Measurements from ENCODE around the gene POMZP3.
"Not testable (repeated sequence)": the region's sequence is repeated elsewhere in the genome, so short reads cannot be mapped to it uniquely, and the experiment has no call there.

Gene POMZP3

DNA sequence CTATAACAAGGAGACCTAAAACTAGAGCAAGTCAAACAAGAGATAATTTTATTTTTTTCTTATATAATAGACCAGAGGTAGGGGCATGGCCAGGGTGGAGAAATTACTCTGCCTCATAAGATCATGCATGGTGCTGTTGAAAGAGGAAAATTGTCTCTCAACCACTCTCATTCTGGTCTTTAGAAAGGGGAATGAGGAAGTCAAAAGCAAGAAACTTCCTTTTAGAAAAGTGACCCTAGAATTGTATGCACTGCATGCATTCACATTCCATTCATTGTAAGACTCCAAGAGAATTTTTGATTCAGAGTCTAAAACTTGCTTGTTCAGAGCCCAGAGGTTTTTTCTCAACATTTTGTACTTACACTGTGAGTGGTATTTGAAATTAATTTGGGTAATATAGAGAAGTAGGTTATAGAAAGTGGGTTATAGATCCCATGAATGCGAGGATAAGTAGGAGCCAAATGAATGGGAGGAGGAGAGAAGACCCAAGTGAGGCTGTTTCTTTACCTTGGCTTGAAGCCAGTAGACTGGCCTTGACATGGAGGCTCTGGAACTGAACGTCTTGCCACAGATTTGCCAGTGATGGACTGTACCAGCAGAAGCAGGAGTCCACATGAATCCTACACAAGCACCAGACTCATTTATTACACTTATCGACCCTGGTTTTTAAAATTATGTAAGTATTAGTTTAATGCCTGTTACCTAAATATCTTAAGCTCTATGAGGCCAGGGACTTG, 51.0 kb downstream of the POMZP3 start:
- H3K79me2 ChIP-seq (ENCODE audit: low read length); H3K9me3 ChIP-seq (ENCODE audit: insufficient read depth, low read length); H3K4me1 ChIP-seq (ENCODE audit: low read length); H3K36me3 ChIP-seq (replicated peaks; ENCODE audit: low read depth, low read length); H3K4me3 ChIP-seq (ENCODE audit: low read length); H3K9ac ChIP-seq (ENCODE audit: low read length); H2AFZ ChIP-seq (ENCODE audit: low read depth, low read length); H4K20me1 ChIP-seq (ENCODE audit: insufficient read depth, low read length); H3K27ac ChIP-seq (ENCODE audit: low read length); H3K27me3 ChIP-seq (ENCODE audit: low read depth, low read length); H3K4me2 ChIP-seq (ENCODE audit: low read length): not testable (repeated sequence)

DNA sequence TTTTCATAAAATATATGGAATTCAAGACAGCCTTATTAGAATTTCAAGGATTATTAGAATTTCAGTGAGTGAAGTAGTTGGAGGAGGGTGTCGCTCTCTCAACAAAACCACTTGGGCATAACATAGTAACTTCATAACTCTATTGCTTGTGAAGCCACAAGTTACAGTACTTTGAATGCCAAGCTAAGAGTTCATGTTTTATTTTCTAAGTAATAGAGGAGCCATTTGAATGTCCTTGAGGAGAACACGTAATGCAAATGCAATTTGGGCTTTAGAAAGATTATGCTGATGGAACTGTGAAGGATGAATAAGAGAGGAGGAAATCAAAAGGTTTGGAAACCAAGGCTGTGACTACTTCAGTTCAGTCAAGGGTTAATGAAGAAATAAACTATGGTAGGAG, 51.6 kb downstream of the POMZP3 start:
- H3K4me2 ChIP-seq (ENCODE audit: low read length); H4K20me1 ChIP-seq (ENCODE audit: insufficient read depth, low read length); H3K27me3 ChIP-seq (ENCODE audit: low read depth, low read length); H3K9me3 ChIP-seq (ENCODE audit: insufficient read depth, low read length); H3K27ac ChIP-seq (ENCODE audit: low read length); H3K4me3 ChIP-seq (ENCODE audit: low read length); H3K4me1 ChIP-seq (ENCODE audit: low read length); H2AFZ ChIP-seq (ENCODE audit: low read depth, low read length); H3K9ac ChIP-seq (ENCODE audit: low read length); H3K36me3 ChIP-seq (replicated peaks; ENCODE audit: low read depth, low read length); H3K79me2 ChIP-seq (ENCODE audit: low read length): not testable (repeated sequence)

DNA sequence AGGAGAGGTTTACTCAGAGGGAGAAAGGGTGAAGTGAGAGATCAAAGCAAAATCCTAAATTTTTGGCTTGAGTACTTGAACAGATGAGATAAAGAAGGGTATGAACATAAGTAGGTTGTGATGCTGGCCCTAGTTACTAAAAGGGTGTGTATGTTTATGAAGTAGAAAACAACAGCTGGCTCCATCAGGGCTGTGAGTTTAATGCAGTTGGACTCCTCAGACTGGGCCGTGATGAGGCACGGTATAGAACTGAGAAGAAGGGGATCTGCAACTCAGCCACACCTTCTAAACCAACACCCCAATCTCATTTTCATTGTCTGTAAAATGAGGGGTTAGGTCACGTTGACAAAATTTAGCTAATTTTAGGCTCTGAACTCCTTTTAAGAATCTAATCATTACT, 54.8 kb downstream of the POMZP3 start:
- not testable (repeated sequence) for H3K9ac ChIP-seq (ENCODE audit: low read length); H3K79me2 ChIP-seq (ENCODE audit: low read length); H4K20me1 ChIP-seq (ENCODE audit: insufficient read depth, low read length); H3K9me3 ChIP-seq (ENCODE audit: insufficient read depth, low read length); H3K4me3 ChIP-seq (ENCODE audit: low read length); H3K27me3 ChIP-seq (ENCODE audit: low read depth, low read length); H3K4me1 ChIP-seq (ENCODE audit: low read length); H3K27ac ChIP-seq (ENCODE audit: low read length); H2AFZ ChIP-seq (ENCODE audit: low read depth, low read length); H3K36me3 ChIP-seq (replicated peaks; ENCODE audit: low read depth, low read length); H3K4me2 ChIP-seq (ENCODE audit: low read length)

DNA sequence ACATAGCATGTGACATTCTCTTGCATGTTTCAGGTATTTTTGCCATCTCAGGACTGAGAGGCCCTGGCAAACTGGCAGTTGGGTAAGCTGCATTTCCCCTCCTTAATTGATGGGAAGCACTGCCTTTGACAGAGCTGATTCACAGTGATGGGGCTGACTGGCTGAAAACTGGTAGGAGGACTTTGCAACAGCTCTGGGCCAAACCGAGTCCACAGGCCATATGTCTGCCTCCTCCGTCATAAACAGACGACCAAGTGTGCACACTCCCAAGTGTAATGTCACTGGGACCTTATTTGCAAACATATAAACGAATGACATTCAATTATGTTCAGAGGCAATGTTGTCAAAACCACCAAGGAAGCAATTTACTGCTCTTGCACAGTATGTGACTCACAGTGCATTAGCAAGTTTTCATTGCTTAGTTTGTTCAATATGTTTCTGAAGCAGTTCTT, 56.7 kb downstream of the POMZP3 start:
- H3K9ac ChIP-seq (ENCODE audit: low read length); H3K36me3 ChIP-seq (replicated peaks; ENCODE audit: low read depth, low read length): not testable (repeated sequence)

DNA sequence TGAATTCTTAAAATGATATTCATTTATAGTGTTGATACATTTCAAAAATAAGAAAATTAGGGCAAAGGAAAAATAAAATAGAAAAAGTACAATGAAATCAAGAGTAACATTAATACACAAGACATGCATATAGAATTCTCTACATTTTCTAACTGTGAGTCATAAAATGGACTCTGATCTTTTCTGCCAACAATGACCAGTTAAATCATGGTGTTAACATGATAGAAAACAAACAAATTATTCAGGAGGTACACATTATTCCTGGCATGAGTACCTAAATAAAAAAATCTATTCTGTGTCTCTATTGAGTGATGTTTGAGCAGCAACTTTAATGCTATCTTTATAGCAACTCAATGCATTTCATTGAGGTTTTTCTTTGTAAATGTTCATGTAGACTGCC, 58.3 kb downstream of the POMZP3 start:
- H3K27ac ChIP-seq (ENCODE audit: low read length); H3K36me3 ChIP-seq (replicated peaks; ENCODE audit: low read depth, low read length); H2AFZ ChIP-seq (ENCODE audit: low read depth, low read length); H3K4me1 ChIP-seq (ENCODE audit: low read length); H3K9ac ChIP-seq (ENCODE audit: low read length); H3K27me3 ChIP-seq (ENCODE audit: low read depth, low read length); H3K9me3 ChIP-seq (ENCODE audit: insufficient read depth, low read length); H3K4me3 ChIP-seq (ENCODE audit: low read length); H3K4me2 ChIP-seq (ENCODE audit: low read length); H4K20me1 ChIP-seq (ENCODE audit: insufficient read depth, low read length): not testable (repeated sequence)
- peaks cover 15% of the 10 kb centered on the region for H3K79me2 ChIP-seq (ENCODE audit: low read length)

More for the DNA sequence above, 56.7 kb downstream of the POMZP3 start:
- H3K4me1 ChIP-seq (ENCODE audit: low read length); H4K20me1 ChIP-seq (ENCODE audit: insufficient read depth, low read length); H3K27me3 ChIP-seq (ENCODE audit: low read depth, low read length); H2AFZ ChIP-seq (ENCODE audit: low read depth, low read length); H3K4me2 ChIP-seq (ENCODE audit: low read length); H3K9me3 ChIP-seq (ENCODE audit: insufficient read depth, low read length); H3K27ac ChIP-seq (ENCODE audit: low read length); H3K4me3 ChIP-seq (ENCODE audit: low read length): not testable (repeated sequence)
- H3K79me2 ChIP-seq (ENCODE audit: low read length), result peaks cover 12% of the 10 kb centered on the region

DNA sequence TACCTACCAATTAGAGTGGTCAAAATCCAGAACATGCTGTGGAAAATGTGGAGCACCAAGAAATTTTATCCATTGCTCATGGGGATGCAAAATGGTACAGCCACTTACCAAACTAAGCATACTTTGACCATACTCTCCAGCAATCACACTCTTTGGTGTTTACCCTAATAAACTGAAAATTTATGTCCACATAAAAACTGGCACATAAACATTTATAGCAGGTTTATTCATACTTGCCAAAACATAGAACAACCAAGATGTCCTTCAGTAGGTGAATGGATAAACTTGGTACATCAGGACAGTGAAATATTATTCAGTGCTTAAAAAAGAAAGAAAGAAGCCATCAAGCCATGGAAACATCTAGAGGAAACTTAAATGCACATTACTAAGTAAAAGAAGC, 59.3 kb downstream of the POMZP3 start:
- not testable (repeated sequence) for H3K27ac ChIP-seq (ENCODE audit: low read length); H3K9me3 ChIP-seq (ENCODE audit: insufficient read depth, low read length); H3K4me2 ChIP-seq (ENCODE audit: low read length)

DNA sequence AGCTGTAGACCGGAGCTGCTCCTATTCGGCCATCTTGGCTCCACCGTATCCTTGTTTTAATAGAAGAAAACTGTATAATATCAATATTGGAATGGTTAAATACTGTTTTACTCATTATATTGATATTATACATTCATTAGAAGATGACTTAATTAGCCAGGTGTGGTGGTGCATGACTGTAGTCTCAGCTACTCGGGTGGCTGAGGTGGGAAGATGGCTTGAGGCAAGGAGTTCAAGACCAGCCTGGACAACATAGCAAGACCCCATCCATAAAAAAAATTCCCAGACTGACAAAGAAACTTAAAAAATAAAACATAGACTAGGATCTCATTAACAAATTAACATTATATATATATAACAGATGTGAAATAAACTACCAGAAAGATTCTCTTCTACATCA, 59.8 kb downstream of the POMZP3 start:
- H3K9ac ChIP-seq (ENCODE audit: low read length); H2AFZ ChIP-seq (ENCODE audit: low read depth, low read length); H3K4me1 ChIP-seq (ENCODE audit: low read length); H3K9me3 ChIP-seq (ENCODE audit: insufficient read depth, low read length); H3K36me3 ChIP-seq (replicated peaks; ENCODE audit: low read depth, low read length); H3K27me3 ChIP-seq (ENCODE audit: low read depth, low read length); H3K4me2 ChIP-seq (ENCODE audit: low read length); H3K4me3 ChIP-seq (ENCODE audit: low read length); H4K20me1 ChIP-seq (ENCODE audit: insufficient read depth, low read length); H3K27ac ChIP-seq (ENCODE audit: low read length): not testable (repeated sequence)
- H3K79me2 ChIP-seq (ENCODE audit: low read length), result peaks cover 20% of the 10 kb centered on the region

More for the DNA sequence above, 59.3 kb downstream of the POMZP3 start:
- H2AFZ ChIP-seq (ENCODE audit: low read depth, low read length); H4K20me1 ChIP-seq (ENCODE audit: insufficient read depth, low read length); H3K9ac ChIP-seq (ENCODE audit: low read length); H3K4me1 ChIP-seq (ENCODE audit: low read length); H3K36me3 ChIP-seq (replicated peaks; ENCODE audit: low read depth, low read length); H3K27me3 ChIP-seq (ENCODE audit: low read depth, low read length); H3K4me3 ChIP-seq (ENCODE audit: low read length): not testable (repeated sequence)
- H3K79me2 ChIP-seq (ENCODE audit: low read length), result peaks cover 20% of the 10 kb centered on the region

DNA sequence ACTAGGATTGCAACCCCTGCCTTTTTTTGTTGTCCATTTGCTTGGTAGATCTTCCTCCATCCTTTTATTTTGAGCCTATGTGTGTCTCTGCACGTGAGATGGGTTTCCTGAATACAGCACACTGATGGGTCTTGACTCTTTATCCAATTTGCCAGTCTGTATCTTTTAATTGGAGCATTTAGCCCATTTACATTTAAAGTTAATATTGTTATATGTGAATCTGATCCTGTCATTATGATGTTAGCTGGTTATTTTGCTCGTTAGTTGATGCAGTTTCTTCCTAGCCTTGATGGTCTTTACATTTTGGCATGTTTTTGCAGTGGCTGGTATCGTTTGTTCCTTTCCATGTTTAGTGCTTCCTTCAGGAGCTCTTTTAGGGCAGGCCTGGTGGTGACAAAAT, 62.1 kb downstream of the POMZP3 start:
- H3K79me2 ChIP-seq (ENCODE audit: low read length), result peaks cover 22% of the 10 kb centered on the region
- H3K4me3 ChIP-seq (ENCODE audit: low read length), result not testable (repeated sequence)

DNA sequence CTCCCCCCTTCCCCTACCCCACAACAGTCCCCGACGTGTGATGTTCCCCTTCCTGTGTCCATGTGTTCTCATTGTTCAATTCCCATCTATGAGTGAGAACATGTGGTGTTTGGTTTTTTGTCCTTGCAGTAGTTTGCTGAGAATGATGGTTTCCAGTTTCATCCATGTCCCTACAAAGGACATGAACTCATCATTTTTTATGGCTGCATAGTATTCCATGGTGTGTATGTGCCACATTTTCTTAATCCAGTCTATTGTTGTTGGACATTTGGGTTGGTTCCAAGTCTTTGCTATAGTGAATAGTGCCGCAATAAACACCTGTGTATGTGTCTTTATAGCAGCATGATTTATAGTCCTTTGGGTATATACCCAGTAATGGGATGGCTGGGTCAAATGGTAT, 65.7 kb downstream of the POMZP3 start:
- not testable (repeated sequence) for H4K20me1 ChIP-seq (ENCODE audit: insufficient read depth, low read length); H3K27ac ChIP-seq (ENCODE audit: low read length); H3K4me2 ChIP-seq (ENCODE audit: low read length); H3K27me3 ChIP-seq (ENCODE audit: low read depth, low read length); H3K4me1 ChIP-seq (ENCODE audit: low read length); H3K9ac ChIP-seq (ENCODE audit: low read length); H3K9me3 ChIP-seq (ENCODE audit: insufficient read depth, low read length); H3K4me3 ChIP-seq (ENCODE audit: low read length); H2AFZ ChIP-seq (ENCODE audit: low read depth, low read length); H3K36me3 ChIP-seq (replicated peaks; ENCODE audit: low read depth, low read length)
- H3K79me2 ChIP-seq (ENCODE audit: low read length), result peaks cover 16% of the 10 kb centered on the region

More for the DNA sequence above, 62.1 kb downstream of the POMZP3 start:
- H3K4me1 ChIP-seq (ENCODE audit: low read length); H3K27me3 ChIP-seq (ENCODE audit: low read depth, low read length); H4K20me1 ChIP-seq (ENCODE audit: insufficient read depth, low read length); H3K27ac ChIP-seq (ENCODE audit: low read length); H3K9ac ChIP-seq (ENCODE audit: low read length); H3K36me3 ChIP-seq (replicated peaks; ENCODE audit: low read depth, low read length); H3K4me2 ChIP-seq (ENCODE audit: low read length); H3K9me3 ChIP-seq (ENCODE audit: insufficient read depth, low read length); H2AFZ ChIP-seq (ENCODE audit: low read depth, low read length): not testable (repeated sequence)

DNA sequence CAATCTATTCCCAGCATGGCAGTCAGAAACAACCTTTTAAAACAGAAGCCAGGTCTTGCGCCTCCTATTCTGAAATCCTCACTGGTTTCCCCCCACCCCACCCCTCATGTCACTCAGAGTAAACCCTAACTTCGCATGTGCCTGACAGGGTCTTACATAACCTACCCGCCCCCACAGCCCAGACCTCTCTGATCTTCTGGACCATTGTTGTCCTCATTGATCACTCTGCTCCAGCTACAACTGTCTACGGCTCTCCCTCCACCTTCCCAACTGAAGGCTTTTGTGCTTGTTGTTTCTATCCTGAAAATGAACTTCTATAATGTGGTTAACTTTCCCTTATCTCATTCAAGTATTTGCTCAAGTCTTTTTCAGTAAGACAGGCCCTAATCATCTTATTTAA, 66.9 kb downstream of the POMZP3 start:
- H2AFZ ChIP-seq (ENCODE audit: low read depth, low read length); H3K9me3 ChIP-seq (ENCODE audit: insufficient read depth, low read length); H3K27ac ChIP-seq (ENCODE audit: low read length); H3K9ac ChIP-seq (ENCODE audit: low read length); H3K36me3 ChIP-seq (replicated peaks; ENCODE audit: low read depth, low read length); H4K20me1 ChIP-seq (ENCODE audit: insufficient read depth, low read length); H3K27me3 ChIP-seq (ENCODE audit: low read depth, low read length); H3K4me1 ChIP-seq (ENCODE audit: low read length); H3K4me3 ChIP-seq (ENCODE audit: low read length); H3K4me2 ChIP-seq (ENCODE audit: low read length): not testable (repeated sequence)
- peaks cover 17% of the 10 kb centered on the region for H3K79me2 ChIP-seq (ENCODE audit: low read length)

Data from OCI-LY3 (cell line).